A549 (cell line): Measurements from ENCODE around the gene EID1. TPM values are rescaled to one million over a fixed set of nuclear protein-coding genes. Genes with fewer than 3 reads are reported as not detected.
A peak's percentile ranks its signal among the peaks of the same experiment; 100 is the strongest.
"Not testable (repeated sequence)": the region's sequence is repeated elsewhere in the genome, so short reads cannot be mapped to it uniquely, and the experiment has no call there.

Source experiments
- ATAC-seq, 2 experiments: fragments of 200-7000 bp in 1 of 2; fragments of >200 bp in 1 of 2; cut with Nextera tagmentation in 1 of 2; cut with Tn5 transposase in 1 of 2; 3 replicates each; pipeline versions ENCODE4 v1.8.0 to v1.9.1; 2018 to 2020; ENCODE audit warnings: mild to moderate bottlenecking in 1 of 2, moderate library complexity in 1 of 2
- CTCF ChIA-PET: fragments of 300-600 bp; sonication (Branson Sonifier 250); formaldehyde crosslinking; extraction: SDS; loops from one replicate; lab custom pipeline; 2021; ENCODE audit warnings: antibody characterized with exemption, inconsistent platforms; lab: Yijun Ruan, JAX
- POLR2A ChIA-PET: fragments of 350-600 bp; formaldehyde crosslinking; extraction: SDS; loops from one replicate; lab custom pipeline; 2021; ENCODE audit warnings: antibody characterized with exemption, inconsistent platforms; lab: Yijun Ruan, JAX
- DNase-seq, 2 experiments: peaks; one replicate each; pipeline versions ENCODE4 v3.0.0 to v3.0.0-alpha.2; 2011 to 2016; ENCODE audit warnings: low read depth in 1 of 2, low spot score in 1 of 2
- FAIRE-seq: peaks from 2 replicates; lab custom pipeline; 2011; peaks lifted over from hg19 to GRCh38; lab: Jason Lieb, UNC
- H3K27ac ChIP-seq, 2 experiments: fragments of >200 bp; sonication (Bioruptor Twin); formaldehyde crosslinking; 3 replicates each; pipeline ENCODE4 v1.5.1; 2016 to 2017
- H3K4me1 ChIP-seq: fragments of >200 bp; sonication (Bioruptor Twin); formaldehyde crosslinking; 3 replicates; pipeline ENCODE4 v1.6.1; 2016
- H3K4me2 ChIP-seq: fragments of >200 bp; sonication (Bioruptor Twin); formaldehyde crosslinking; 3 replicates; pipeline ENCODE4 v1.6.1; 2016
- H3K4me3 ChIP-seq: fragments of >200 bp; sonication (Bioruptor Twin); formaldehyde crosslinking; 3 replicates; pipeline ENCODE4 v1.5.1; 2016
- H3K9me3 ChIP-seq: fragments of >200 bp; sonication (Bioruptor Twin); formaldehyde crosslinking; 3 replicates; pipeline ENCODE4 v1.6.1; 2016
- CBX8 ChIP-seq: fragments of 200-600 bp; sonication (generic); IDR thresholded peaks from 2 replicates; pipeline ENCODE4 v1.6.1; 2016
- FOSB ChIP-seq: fragments of 250-450 bp; sonication (Bioruptor Pico); IDR thresholded peaks from 2 replicates; pipeline ENCODE4 v1.5.0; 2020; ENCODE audit warnings: mild to moderate bottlenecking, moderate library complexity
- FOSL2 ChIP-seq, 2 experiments: fragments of 450-650 bp in 1 of 2; fragments of >200 bp in 1 of 2; sonication (Bioruptor Twin) in 1 of 2; formaldehyde crosslinking; IDR thresholded peaks; 2 replicates each; pipeline versions ENCODE4 v1.5.0 to v1.6.1; 2016 to 2020; ENCODE audit warnings: mild to moderate bottlenecking in 1 of 2, moderate library complexity in 1 of 2
- HOXB5 ChIP-seq: fragments of 250-450 bp; sonication (Bioruptor Pico); IDR thresholded peaks from 2 replicates; pipeline ENCODE4 v1.5.0; 2020; ENCODE audit warnings: mild to moderate bottlenecking, moderate library complexity
- MAZ ChIP-seq: fragments of 150-350 bp; IDR thresholded peaks from 2 replicates; pipeline ENCODE4 v1.6.1; 2014; ENCODE audit warnings: antibody characterized with exemption, low read depth, low read length, borderline replicate concordance
- MYC ChIP-seq: IDR thresholded peaks from 2 replicates; pipeline ENCODE4 v1.6.1; 2012; ENCODE audit warnings: mild to moderate bottlenecking, inconsistent platforms, low read length, improper control_type of control experiment, borderline replicate concordance
- PHF8 ChIP-seq: fragments of 200-600 bp; sonication (generic); IDR thresholded peaks from 2 replicates; pipeline ENCODE4 v1.6.1; 2016; ENCODE audit warnings: low read depth, mild to moderate bottlenecking, antibody characterized with exemption, moderate library complexity, borderline replicate concordance
- POLR2A ChIP-seq: IDR thresholded peaks from 2 replicates; pipeline ENCODE4 v1.6.1; 2012; ENCODE audit warnings: mild to moderate bottlenecking, low read length
- POLR2AphosphoS2 ChIP-seq: conservative IDR thresholded peaks from 2 replicates; pipeline ENCODE4 v1.6.1; 2012; ENCODE audit warnings: low read length, improper control_type of control experiment, inconsistent platforms
- RARB ChIP-seq: fragments of 250-450 bp; sonication (Bioruptor Pico); IDR thresholded peaks from 2 replicates; pipeline ENCODE4 v1.8.0; 2021; ENCODE audit warnings: mild to moderate bottlenecking, moderate library complexity
- RFX5 ChIP-seq: fragments of 450-650 bp; IDR thresholded peaks from 2 replicates; pipeline ENCODE4 v1.7.1; 2014; ENCODE audit warnings: antibody characterized with exemption, mild to moderate bottlenecking, moderate library complexity
- RNF2 ChIP-seq: fragments of 200-600 bp; sonication (generic); IDR thresholded peaks from 2 replicates; pipeline ENCODE4 v1.6.1; 2016; ENCODE audit warnings: low read depth, mild to moderate bottlenecking, antibody characterized with exemption, moderate library complexity, borderline replicate concordance
- SMC3 ChIP-seq: fragments of >200 bp; sonication (Bioruptor Twin); formaldehyde crosslinking; IDR thresholded peaks from 3 replicates; pipeline ENCODE4 v1.6.1; 2018; ENCODE audit warnings: inconsistent platforms
- TFCP2L1 ChIP-seq: fragments of 250-450 bp; sonication (Bioruptor Pico); IDR thresholded peaks from 2 replicates; pipeline ENCODE4 v1.5.0; 2021; ENCODE audit warnings: mild to moderate bottlenecking
- WGBS: methylation state at CpG from one replicate; pipeline ENCODE4 v1.1.6; 2017; ENCODE audit errors: missing lambda C conversion rate; 5-methylcytosine and 5-hydroxymethylcytosine counted together
- polyA plus RNA-seq, 4 experiments: library from polyadenylated mRNA; depleted of rRNA in 3 of 4; stranded (reverse); fragments of >200 nt; fragmentation: RNase III in 1 of 4; extraction: RNeasy Plus Mini Kit Qiagen cat#74134 plus additional on column Dnase treatment in 1 of 4; gene quantifications; 2 replicates in 3 of 4; 3 replicates in 1 of 4; pipeline ENCODE4 v1.2.3, GENCODE V29; 2011 to 2017
- TF ChIP-seq, protein P1 (sequence below): fragments of 150-350 bp; IDR thresholded peaks from 2 replicates; pipeline ENCODE4 v1.6.1; 2014; ENCODE audit warnings: low read depth, mild to moderate bottlenecking, low read length
- TF ChIP-seq, protein P2 (sequence below): fragments of >200 bp; sonication (Bioruptor Twin); formaldehyde crosslinking; IDR thresholded peaks from 3 replicates; pipeline ENCODE4 v1.6.1; 2016

Gene EID1
- polyA plus RNA-seq, 2 of the 4 experiments (the other 2 are of a cell fraction): 125 to 182 TPM

DNA sequence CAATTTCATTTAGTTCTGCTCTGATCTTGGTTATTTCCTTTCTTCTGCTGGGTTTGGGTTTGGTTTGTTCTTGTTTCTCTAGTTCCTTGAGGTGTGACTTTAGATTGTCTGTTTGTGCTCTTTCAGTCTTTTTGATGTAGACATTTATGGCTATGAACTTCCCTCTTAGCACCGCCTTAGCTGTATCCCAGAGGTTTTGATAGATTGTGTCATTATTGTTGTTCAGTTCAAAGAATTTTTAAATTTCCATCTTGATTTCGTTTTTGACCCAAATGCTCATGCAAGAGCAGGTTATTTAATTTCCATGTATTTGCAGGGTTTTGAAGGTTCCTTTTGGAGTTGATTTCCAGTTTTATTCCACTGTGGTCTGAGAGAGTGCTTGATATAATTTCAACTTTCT, 32.6 kb downstream of the EID1 start:
- H3K27ac ChIP-seq, H3K4me2 ChIP-seq, ATAC-seq, CTCF ChIA-PET, FAIRE-seq, POLR2A ChIA-PET, H3K9me3 ChIP-seq, H3K4me1 ChIP-seq, DNase-seq, H3K4me3 ChIP-seq: not testable (repeated sequence)
- peak; percentile 89; the same call in 1 of the 2 replicates for TF ChIP-seq RNF2
- peak; percentile 87 for TF ChIP-seq CBX8
- WGBS: 47% methylated on average over 2 of the region's 2 CpGs

DNA sequence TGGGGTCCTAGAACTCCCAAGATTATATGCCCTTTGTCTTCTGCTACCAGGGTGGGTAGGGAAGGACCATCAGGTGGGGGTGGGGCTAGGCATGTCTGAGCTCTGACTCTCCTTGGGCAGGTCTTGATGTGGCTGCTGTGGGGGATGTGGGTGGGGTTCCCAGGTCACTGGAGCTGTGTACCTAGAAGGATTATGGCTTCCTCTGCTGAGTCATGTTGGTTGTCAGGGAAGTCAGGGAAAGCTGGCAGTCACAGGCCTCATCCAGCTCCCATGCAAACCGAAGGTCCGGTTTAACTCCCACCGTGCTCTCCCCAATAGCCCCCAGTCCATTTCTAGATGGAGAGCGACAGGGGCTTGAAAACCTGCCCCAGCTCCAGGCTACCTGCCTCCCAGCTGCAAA, 35.2 kb downstream of the EID1 start:
- 70% methylated on average over 2 of the region's 4 CpGs for WGBS
- peak overlapping the region in 1 of 2 experiments; percentile 39; a peak in 2 of 6 replicates for H3K27ac ChIP-seq
- FAIRE-seq: no peak
- POLR2A ChIA-PET: no interaction called here
- no peak overlapping the region for H3K4me2 ChIP-seq
- DNase-seq: peak in 1 of 2 experiments; percentile 12
- TF ChIP-seq, protein P1, sequence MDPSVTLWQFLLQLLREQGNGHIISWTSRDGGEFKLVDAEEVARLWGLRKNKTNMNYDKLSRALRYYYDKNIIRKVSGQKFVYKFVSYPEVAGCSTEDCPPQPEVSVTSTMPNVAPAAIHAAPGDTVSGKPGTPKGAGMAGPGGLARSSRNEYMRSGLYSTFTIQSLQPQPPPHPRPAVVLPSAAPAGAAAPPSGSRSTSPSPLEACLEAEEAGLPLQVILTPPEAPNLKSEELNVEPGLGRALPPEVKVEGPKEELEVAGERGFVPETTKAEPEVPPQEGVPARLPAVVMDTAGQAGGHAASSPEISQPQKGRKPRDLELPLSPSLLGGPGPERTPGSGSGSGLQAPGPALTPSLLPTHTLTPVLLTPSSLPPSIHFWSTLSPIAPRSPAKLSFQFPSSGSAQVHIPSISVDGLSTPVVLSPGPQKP: no peak
- no peak for TF ChIP-seq HOXB5
- TF ChIP-seq, protein P2, sequence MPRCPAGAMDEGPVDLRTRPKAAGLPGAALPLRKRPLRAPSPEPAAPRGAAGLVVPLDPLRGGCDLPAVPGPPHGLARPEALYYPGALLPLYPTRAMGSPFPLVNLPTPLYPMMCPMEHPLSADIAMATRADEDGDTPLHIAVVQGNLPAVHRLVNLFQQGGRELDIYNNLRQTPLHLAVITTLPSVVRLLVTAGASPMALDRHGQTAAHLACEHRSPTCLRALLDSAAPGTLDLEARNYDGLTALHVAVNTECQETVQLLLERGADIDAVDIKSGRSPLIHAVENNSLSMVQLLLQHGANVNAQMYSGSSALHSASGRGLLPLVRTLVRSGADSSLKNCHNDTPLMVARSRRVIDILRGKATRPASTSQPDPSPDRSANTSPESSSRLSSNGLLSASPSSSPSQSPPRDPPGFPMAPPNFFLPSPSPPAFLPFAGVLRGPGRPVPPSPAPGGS: no peak
- no peak for TF ChIP-seq RARB (CRISPR knock-in tag)
- no peak for TF ChIP-seq PHF8
- no peak for TF ChIP-seq RFX5
- H3K4me1 ChIP-seq: 0 out of 3 replicates have a peak, but pooled peaks cover 4% of the 10 kb centered on the region
- H3K4me3 ChIP-seq: no peak overlapping the region
- ATAC-seq: no peak
- H3K9me3 ChIP-seq: no peaks in the 10 kb centered on the region
- CTCF ChIA-PET: interaction anchor here (0.9 to 1.3 kb wide), 2 partner anchors 56 to 133 kb away, joined by 3 read pairs; partner anchors contain the start of gene SECISBP2L

DNA sequence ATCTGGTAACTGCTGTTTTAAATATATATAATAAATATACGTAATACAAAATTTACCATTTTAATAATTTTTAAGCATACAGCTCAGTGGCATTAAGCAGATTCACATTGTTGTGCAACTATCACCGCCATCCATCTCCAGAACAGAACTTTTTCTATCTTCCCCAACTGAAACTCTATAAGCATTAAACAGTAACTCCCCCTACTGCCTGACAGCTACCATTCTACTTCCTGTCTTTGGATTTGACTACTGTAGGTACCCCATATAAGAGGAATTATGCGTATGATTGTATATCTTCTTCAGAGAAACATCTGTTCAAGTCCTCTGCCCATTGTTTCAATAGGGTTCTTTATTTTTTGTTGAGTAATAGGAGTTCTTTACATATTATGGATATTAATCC, 36.8 kb downstream of the EID1 start:
- ChIA-PET POLR2A (no interaction called here), CTCF (no interaction called here)
- DNase-seq (no peak), FAIRE-seq (no peak)
- Histone ChIP-seq H3K27ac (no peak overlapping the region), H3K4me1 (0 out of 3 replicates have a peak, but pooled peaks cover 4% of the 10 kb centered on the region), H3K4me3 (no peak overlapping the region), H3K4me2 (no peak overlapping the region)
- WGBS: 90% methylated on average over 3 of the region's 3 CpGs
- TF ChIP-seq POLR2A (no peak), POLR2AphosphoS2 (no peak), TFCP2L1 (no peak)
- TF ChIP-seq, all 56 proteins: peak for 0
- no peaks in the 10 kb centered on the region for H3K9me3 ChIP-seq
- no peak for ATAC-seq

DNA sequence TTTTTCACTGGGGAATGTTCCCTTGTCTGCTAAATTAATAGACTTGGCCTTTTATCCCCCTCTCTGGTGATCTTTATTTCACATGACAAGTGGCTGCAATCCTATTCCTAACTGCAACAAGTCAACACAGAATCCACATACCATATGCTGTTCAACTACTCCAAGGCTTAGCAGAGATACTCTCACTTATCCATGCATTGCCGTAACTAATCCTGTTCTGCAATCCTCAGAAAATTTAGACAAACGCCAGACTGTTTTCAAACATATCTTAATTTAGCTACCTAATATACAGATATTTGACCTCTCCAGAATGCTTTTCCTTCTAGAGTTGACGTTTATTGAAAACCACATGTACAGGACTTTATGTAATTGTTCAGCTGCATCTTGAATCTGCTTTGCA, 37.9 kb downstream of the EID1 start:
- FAIRE-seq: no peak
- CTCF ChIA-PET: interaction anchor here (1.5 kb wide), 1 partner anchor 41 kb away, joined by 3 read pairs; no protein-coding TSS in a partner anchor
- WGBS: 63% methylated on average over 3 of the region's 3 CpGs
- Histone ChIP-seq H3K4me2 (no peak overlapping the region), H3K4me1 (0 out of 3 replicates have a peak, but pooled peaks cover 4% of the 10 kb centered on the region), H3K4me3 (no peak overlapping the region), H3K9me3 (no peaks in the 10 kb centered on the region), H3K27ac (no peak overlapping the region)
- no peak for DNase-seq
- TF ChIP-seq SMC3 (no peak), FOSB (CRISPR knock-in tag) (no peak), FOSL2 (IDR thresholded peaks at IDR 0.05) (no peak), FOSL2 (CRISPR knock-in tag; IDR thresholded peaks at IDR 0.05) (no peak), MYC (no peak), MAZ (no peak)
- POLR2A ChIA-PET: no interaction called here
- ATAC-seq: no peak
